Ovary (tissue), 9 donors: ENCODE measurements around the gene VEGFB. TPM values are rescaled to one million over a fixed set of nuclear protein-coding genes. Genes with fewer than 3 reads are reported as not detected.

ENCODE experiments used
- DNase-seq, 5 donors: peaks; one replicate each; pipeline ENCODE4 v3.0.0-alpha.2; 2019 to 2020
- H3K27ac ChIP-seq, 2 donors: fragments of 200-600 bp; one replicate each; pipeline versions ENCODE4 v1.5.1 to v1.8.0; 2019 to 2022
- H3K27me3 ChIP-seq: fragments of 200-600 bp; one replicate; pipeline ENCODE4 v1.8.0; 2022
- H3K36me3 ChIP-seq: fragments of 200-600 bp; sonication (generic); one replicate; pipeline ENCODE4 v1.5.1; 2019
- H3K4me1 ChIP-seq: one replicate; pipeline ENCODE4 v1.8.1; 2013; ENCODE audit warnings: mild to moderate bottlenecking, moderate library complexity; ENCODE audit not compliant: insufficient read depth
- H3K4me3 ChIP-seq: fragments of 200-600 bp; sonication (generic); one replicate; pipeline ENCODE4 v1.5.1; 2017
- H3K9me3 ChIP-seq, 2 donors: fragments of 200-600 bp in 1 of 2; sonication (generic) in 1 of 2; one replicate each; pipeline versions ENCODE4 v1.5.1 to v1.8.1; 2013 to 2019; ENCODE audit warnings: mild to moderate bottlenecking in 1 of 2, moderate library complexity in 1 of 2
- EP300 ChIP-seq: sonication (generic); formaldehyde crosslinking; IDR thresholded peaks from one replicate; pipeline ENCODE4 v1.6.1; 2017; ENCODE audit warnings: antibody characterized with exemption
- POLR2A ChIP-seq: fragments of 450-650 bp; IDR thresholded peaks from one replicate; pipeline ENCODE4 v1.6.1; 2017; ENCODE audit warnings: antibody characterized with exemption, mild to moderate bottlenecking, moderate library complexity
- WGBS, 3 donors: extraction: QIAGEN DNeasy Blood & Tissue Kit in 1 of 3; methylation state at CpG; one replicate each; pipeline versions ENCODE4 v1.1.5 to v1.1.7; 2013 to 2017; 5-methylcytosine and 5-hydroxymethylcytosine counted together
- intact Hi-C, 4 donors: fragments of 100-400 bp; cut with DNase I; formaldehyde crosslinking; loops; one replicate each; pipeline versions ENCODE4 v1.11.0 to v1.15.1; 2022 to 2023
- polyA plus RNA-seq, 2 donors: library from polyadenylated mRNA; stranded (reverse); fragments of 200-250 nt in 1 of 2; fragments of 350-450 nt in 1 of 2; fragmentation: Illumina TruSeq in 1 of 2; extraction: RNeasy Lipid Tissue Mini Kit (QIAGEN cat#74804) in 1 of 2; gene quantifications; one replicate each; pipeline ENCODE4 v1.2.3, GENCODE V29; 2013 to 2014
- total RNA-seq, 7 donors: library from RNA; depleted of rRNA in 2 of 7; stranded (reverse); fragments of >200 nt in 2 of 7; fragmentation: NEBNext Ultra II Directional in 3 of 7; extraction: Animal tissue kit (Norgen Biotek cat#: 25700) in 3 of 7; gene quantifications; one replicate each; pipeline versions ENCODE4 v1.1.0 to v1.2.4, GENCODE V29; 2016 to 2023
- TF ChIP-seq, protein P1 (sequence below), 3 donors: fragments of 450-650 bp in 2 of 3; fragments of 200-600 bp in 1 of 3; IDR thresholded peaks; one replicate each; pipeline versions ENCODE4 v1.5.1 to v1.8.0; 2016 to 2022; ENCODE audit warnings: antibody characterized with exemption in 3 of 3, mild to moderate bottlenecking in 1 of 3
- donor health status: DM: no; HTN: no; CAD: no; lungs with moderate emphysema.
- donor health status: DM: no; HTN: no; CAD: no.
- donor health status: Bipolar disorder and iron deficiency.
- donor health status: DM: yes; HTN: yes; CAD: no.
- donor health status: DM: no; HTN: no; CAD: no.
- donor health status: DM: yes; HTN: yes; CAD: no.

VEGFB gene
- total and polyA plus RNA-seq, 9 donors: 27.4 to 164 (median 124) TPM

DNA sequence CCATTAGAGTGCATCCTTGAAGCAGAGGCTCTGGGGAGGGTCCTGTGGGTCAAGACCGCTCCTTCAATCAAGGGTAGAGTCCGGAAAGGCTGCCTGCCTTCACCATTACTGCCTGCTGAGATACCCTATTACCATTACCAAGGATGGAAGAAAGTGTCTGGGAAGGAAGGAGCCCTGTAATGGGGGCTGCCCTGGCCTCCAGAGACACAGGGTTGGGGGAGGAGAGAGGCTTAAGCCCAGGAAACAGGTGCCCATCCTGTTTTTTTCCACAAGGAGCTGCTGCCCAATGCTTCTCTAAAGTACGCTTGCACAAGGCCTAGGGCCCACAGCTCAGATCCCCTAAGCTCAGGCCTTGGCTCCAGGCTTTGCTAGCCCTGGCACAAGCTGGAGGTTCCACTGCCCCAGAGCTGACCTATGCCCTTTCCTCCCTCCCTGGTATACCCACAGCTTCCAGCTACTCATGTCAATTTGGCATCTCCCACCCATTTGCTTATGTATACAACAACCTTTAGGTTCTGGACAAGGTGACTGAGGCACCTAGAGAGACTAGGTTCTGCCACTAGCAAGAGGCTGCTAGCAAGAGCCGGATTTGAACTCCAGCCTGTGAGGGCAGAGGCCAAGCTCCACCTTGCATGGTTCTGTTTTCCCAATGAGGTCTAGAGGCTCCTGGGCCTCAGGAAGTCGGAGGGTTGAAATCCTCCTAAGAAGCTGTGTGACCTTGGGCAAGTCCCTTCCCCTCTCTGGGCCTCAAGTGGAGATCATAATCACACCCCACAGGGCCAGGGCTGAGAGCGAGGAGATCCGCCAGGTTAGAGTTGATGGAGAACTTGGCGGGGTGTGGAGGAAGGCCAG lies 15.4 kb downstream of the VEGFB start:
- Histone ChIP-seq H3K36me3 (no peaks in the 10 kb centered on the region), H3K4me3 (no peak overlapping the region), H3K27ac (no peak overlapping the region), H3K27me3 (no peaks in the 10 kb centered on the region), H3K9me3 (no peaks in the 10 kb centered on the region), H3K4me1 (peaks cover 15% of the 10 kb centered on the region)
- no peak for DNase-seq
- TF ChIP-seq EP300: no peak
- no peak for TF ChIP-seq POLR2A
- TF ChIP-seq, protein P1, sequence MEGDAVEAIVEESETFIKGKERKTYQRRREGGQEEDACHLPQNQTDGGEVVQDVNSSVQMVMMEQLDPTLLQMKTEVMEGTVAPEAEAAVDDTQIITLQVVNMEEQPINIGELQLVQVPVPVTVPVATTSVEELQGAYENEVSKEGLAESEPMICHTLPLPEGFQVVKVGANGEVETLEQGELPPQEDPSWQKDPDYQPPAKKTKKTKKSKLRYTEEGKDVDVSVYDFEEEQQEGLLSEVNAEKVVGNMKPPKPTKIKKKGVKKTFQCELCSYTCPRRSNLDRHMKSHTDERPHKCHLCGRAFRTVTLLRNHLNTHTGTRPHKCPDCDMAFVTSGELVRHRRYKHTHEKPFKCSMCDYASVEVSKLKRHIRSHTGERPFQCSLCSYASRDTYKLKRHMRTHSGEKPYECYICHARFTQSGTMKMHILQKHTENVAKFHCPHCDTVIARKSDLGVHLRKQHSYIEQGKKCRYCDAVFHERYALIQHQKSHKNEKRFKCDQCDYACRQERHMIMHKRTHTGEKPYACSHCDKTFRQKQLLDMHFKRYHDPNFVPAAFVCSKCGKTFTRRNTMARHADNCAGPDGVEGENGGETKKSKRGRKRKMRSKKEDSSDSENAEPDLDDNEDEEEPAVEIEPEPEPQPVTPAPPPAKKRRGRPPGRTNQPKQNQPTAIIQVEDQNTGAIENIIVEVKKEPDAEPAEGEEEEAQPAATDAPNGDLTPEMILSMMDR (IDR thresholded peaks at IDR 0.05): no peak
- WGBS, 3 donors: 84 to 86% (median 85%) methylated on average over 8 of the region's 8 CpGs
- intact Hi-C loops: loop anchor here in 1 of 4 donors (5.0 kb wide), 1 partner anchor 47 kb away; no protein-coding TSS in a partner anchor

DNA sequence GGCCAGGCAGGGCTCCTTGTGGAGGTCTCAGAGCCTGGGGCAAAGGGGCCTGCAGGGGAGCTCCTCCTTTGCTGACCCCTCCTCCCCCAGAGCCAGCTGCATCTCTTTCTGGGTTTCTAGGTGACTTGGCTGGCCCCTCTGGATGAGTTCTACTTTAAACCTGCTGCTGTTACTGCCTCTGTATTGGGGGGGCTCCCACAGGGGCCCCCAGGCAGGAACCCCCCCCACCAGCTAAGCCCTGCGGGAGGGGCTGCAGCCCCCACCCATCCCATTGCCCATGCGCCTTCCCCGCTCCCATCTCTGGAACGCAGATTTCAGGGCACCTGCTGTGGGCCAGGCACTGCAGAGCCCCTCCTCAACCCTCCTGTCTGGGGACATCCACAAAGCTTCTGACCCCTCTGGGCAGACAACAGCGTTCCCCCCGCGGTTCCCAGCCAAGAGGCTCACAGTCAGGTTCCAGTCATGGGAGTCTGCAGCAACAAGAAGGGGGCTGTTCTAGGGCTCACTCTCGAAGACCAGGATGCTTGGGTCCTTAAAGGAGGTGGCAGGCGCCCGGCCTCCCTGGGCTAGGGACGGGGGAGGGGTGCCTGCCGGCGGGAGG lies 16.1 kb downstream of the VEGFB start:
- Histone ChIP-seq H3K9me3 (no peaks in the 10 kb centered on the region), H3K4me3 (peak overlapping the region; percentile 64), H3K27ac (peak overlapping the region in 1 of 2 donors; percentile 35), H3K36me3 (no peaks in the 10 kb centered on the region), H3K27me3 (no peaks in the 10 kb centered on the region), H3K4me1 (peaks cover 15% of the 10 kb centered on the region)
- WGBS, 3 donors: 15 to 16% (median 15%) methylated on average over 12 to 13 of the region's 13 CpGs
- intact Hi-C loops: loop anchor here in 1 of 4 donors (5.0 kb wide), 1 partner anchor 48 kb away; no protein-coding TSS in a partner anchor
- DNase-seq: no peak
- TF ChIP-seq POLR2A: no peak
- TF ChIP-seq, protein P1 (IDR thresholded peaks at IDR 0.05): no peak

DNA sequence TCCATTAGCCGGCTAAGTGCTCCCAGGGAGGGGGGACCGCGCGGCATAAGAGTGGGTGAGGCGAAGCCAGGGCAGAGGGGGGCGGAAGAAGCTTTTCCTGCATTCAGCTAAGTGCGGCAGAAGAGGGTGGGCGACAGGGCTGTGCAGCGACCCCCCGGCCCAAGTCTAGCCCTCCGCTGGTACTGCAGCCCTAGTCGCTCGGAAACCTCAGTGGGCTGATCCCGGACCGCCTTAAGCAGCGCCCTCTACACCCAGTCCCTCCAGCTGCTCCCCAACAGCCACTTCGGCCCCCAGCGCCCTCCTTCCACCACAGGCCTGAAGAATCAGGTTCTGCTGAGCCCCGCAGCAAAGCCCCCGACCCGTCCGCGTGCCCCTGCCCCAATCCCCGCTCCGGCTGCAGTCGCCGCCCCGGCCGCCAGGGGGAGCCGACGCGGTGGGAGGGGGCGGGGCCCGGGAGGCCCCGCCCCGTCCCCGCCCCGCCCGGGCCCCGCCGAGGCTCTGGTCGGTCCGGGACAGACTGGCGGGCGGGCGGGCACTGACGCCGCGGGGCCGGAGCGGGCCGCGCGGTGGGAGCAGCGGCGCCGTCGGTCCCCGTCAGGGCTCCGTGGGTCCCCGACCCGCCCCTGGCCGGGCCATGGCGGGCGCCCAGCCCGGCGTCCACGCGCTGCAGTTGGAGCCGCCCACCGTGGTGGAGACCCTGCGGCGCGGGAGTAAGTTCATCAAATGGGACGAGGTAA lies 16.8 kb downstream of the VEGFB start, which contains the start of gene PLCB3:
Gene PLCB3, plus strand, starts transcription at position 515 of the 737 bp plus-strand sequence. Its CDS starts 120 bp downstream, at position 635.
- 0 to 2% (median 1%) methylated on average over 34 to 75 of the region's 75 CpGs for WGBS, 3 donors

More for the DNA sequence above, 16.8 kb downstream of the VEGFB start, which contains the start of gene PLCB3:
- intact Hi-C loops: loop anchor here in 1 of 4 donors (5.0 kb wide), 1 partner anchor 49 kb away; no protein-coding TSS in a partner anchor
- H3K9me3 ChIP-seq: no peaks in the 10 kb centered on the region
- TF ChIP-seq, protein P1 (IDR thresholded peaks at IDR 0.05): peak; percentile 61 to 91 (median 89)
- TF ChIP-seq EP300 (no peak), POLR2A (peak; percentile 60)
- peak within 1 kb of the TSS; percentile 64 for H3K4me3 ChIP-seq
- peak within 1 kb of the TSS; percentile 32 to 35 for H3K27ac ChIP-seq
- H3K36me3 ChIP-seq: no peaks in the 10 kb centered on the region
- peak in 4 of 5 donors; percentile 70 to 84 (median 78) for DNase-seq
- peaks cover 10% of the 10 kb centered on the region for H3K4me1 ChIP-seq
- no peaks in the 10 kb centered on the region for H3K27me3 ChIP-seq
